IPS-18a (cell line): ENCODE results near the gene KTN1.

Experiments
- H3K27ac ChIP-seq: one replicate; pipeline ENCODE4 v1.5.1; 2013; ENCODE audit warnings: low read length
- H3K27me3 ChIP-seq: one replicate; pipeline ENCODE4 v1.6.1; 2013; ENCODE audit warnings: mild to moderate bottlenecking, low read length; ENCODE audit not compliant: control insufficient read depth, insufficient read depth
- H3K36me3 ChIP-seq: one replicate; pipeline ENCODE4 v1.6.1; 2013; ENCODE audit warnings: low read depth, low read length; ENCODE audit not compliant: control insufficient read depth
- H3K4me1 ChIP-seq: one replicate; pipeline ENCODE4 v1.6.1; 2013; ENCODE audit warnings: low read depth, low read length; ENCODE audit not compliant: control insufficient read depth
- H3K4me3 ChIP-seq: one replicate; pipeline ENCODE4 v1.5.1; 2013; ENCODE audit warnings: low read length
- H3K9ac ChIP-seq: one replicate; pipeline ENCODE4 v1.6.1; 2013; ENCODE audit warnings: mild to moderate bottlenecking, low read length, moderate library complexity
- H3K9me3 ChIP-seq: one replicate; pipeline ENCODE4 v1.6.1; 2013; ENCODE audit warnings: low read depth, low read length; ENCODE audit not compliant: control insufficient read depth

KTN1 gene

GRCh38 chr14:55620277-55620676, 40.3 kb downstream of the KTN1 start:
- Histone ChIP-seq H3K4me3 (no peak overlapping the region), H3K36me3 (peaks cover 58% of the 10 kb centered on the region)

GRCh38 chr14:55620981-55621380, 41.0 kb downstream of the KTN1 start:
- Histone ChIP-seq H3K27me3 (no peaks in the 10 kb centered on the region), H3K4me3 (no peak overlapping the region), H3K4me1 (no peaks in the 10 kb centered on the region), H3K9me3 (peaks cover 11% of the 10 kb centered on the region), H3K36me3 (peaks cover 57% of the 10 kb centered on the region), H3K9ac (no peak overlapping the region), H3K27ac (no peak overlapping the region)

More at GRCh38 chr14:55620277-55620676, 40.3 kb downstream of the KTN1 start:
- peaks cover 11% of the 10 kb centered on the region for H3K9me3 ChIP-seq
- no peak overlapping the region for H3K9ac ChIP-seq
- no peaks in the 10 kb centered on the region for H3K4me1 ChIP-seq
- H3K27ac ChIP-seq = no peak overlapping the region
- H3K27me3 ChIP-seq = no peaks in the 10 kb centered on the region

- peaks cover 11% of the 10 kb centered on the region for H3K9me3 ChIP-seq
- no peaks in the 10 kb centered on the region for H3K4me1 ChIP-seq
- H3K36me3 ChIP-seq = peaks cover 53% of the 10 kb centered on the region
- H3K27me3 ChIP-seq = no peaks in the 10 kb centered on the region
- H3K9ac ChIP-seq = no peak overlapping the region
- H3K27ac ChIP-seq = no peak overlapping the region
- no peak overlapping the region for H3K4me3 ChIP-seq
These were observed 41.4 kb downstream of the KTN1 start for GRCh38 chr14:55621391-55621790.

- Histone ChIP-seq H3K4me3 (no peak overlapping the region), H3K27ac (no peak overlapping the region), H3K9ac (no peak overlapping the region), H3K4me1 (no peaks in the 10 kb centered on the region), H3K27me3 (no peaks in the 10 kb centered on the region), H3K36me3 (peaks cover 38% of the 10 kb centered on the region), H3K9me3 (peaks cover 1% of the 10 kb centered on the region)
These were observed 44.9 kb downstream of the KTN1 start for GRCh38 chr14:55624913-55625312.

- no peaks in the 10 kb centered on the region for H3K27me3 ChIP-seq
- H3K36me3 ChIP-seq = peaks cover 38% of the 10 kb centered on the region
- H3K9ac ChIP-seq = no peak overlapping the region
- H3K27ac ChIP-seq = no peak overlapping the region
- no peaks in the 10 kb centered on the region for H3K9me3 ChIP-seq
- no peaks in the 10 kb centered on the region for H3K4me1 ChIP-seq
- no peak overlapping the region for H3K4me3 ChIP-seq
These were observed 45.5 kb downstream of the KTN1 start for GRCh38 chr14:55625481-55625880.

GRCh38 chr14:55626131-55626530, 46.1 kb downstream of the KTN1 start:
- no peak overlapping the region for H3K4me3 ChIP-seq
- no peak overlapping the region for H3K9ac ChIP-seq
- no peaks in the 10 kb centered on the region for H3K4me1 ChIP-seq
- no peak overlapping the region for H3K27ac ChIP-seq
- no peaks in the 10 kb centered on the region for H3K27me3 ChIP-seq
- no peaks in the 10 kb centered on the region for H3K9me3 ChIP-seq
- H3K36me3 ChIP-seq = peaks cover 38% of the 10 kb centered on the region

- Histone ChIP-seq H3K36me3 (peaks cover 35% of the 10 kb centered on the region), H3K27ac (no peak overlapping the region), H3K27me3 (no peaks in the 10 kb centered on the region), H3K9ac (no peak overlapping the region), H3K4me3 (no peak overlapping the region), H3K9me3 (no peaks in the 10 kb centered on the region), H3K4me1 (no peaks in the 10 kb centered on the region)
These were observed 48.4 kb downstream of the KTN1 start for GRCh38 chr14:55628426-55628825.

GRCh38 chr14:55638665-55639064, 58.7 kb downstream of the KTN1 start:
- Histone ChIP-seq H3K27me3 (no peaks in the 10 kb centered on the region), H3K36me3 (peaks cover 79% of the 10 kb centered on the region), H3K27ac (no peak overlapping the region), H3K4me3 (no peak overlapping the region), H3K9ac (no peak overlapping the region), H3K4me1 (peaks cover 12% of the 10 kb centered on the region), H3K9me3 (no peaks in the 10 kb centered on the region)

GRCh38 chr14:55641290-55641689, 61.3 kb downstream of the KTN1 start:
- no peaks in the 10 kb centered on the region for H3K27me3 ChIP-seq
- no peaks in the 10 kb centered on the region for H3K9me3 ChIP-seq
- peaks cover 12% of the 10 kb centered on the region for H3K4me1 ChIP-seq
- H3K27ac ChIP-seq = no peak overlapping the region
- H3K36me3 ChIP-seq = peaks cover 65% of the 10 kb centered on the region
- no peak overlapping the region for H3K4me3 ChIP-seq
- H3K9ac ChIP-seq = no peak overlapping the region

GRCh38 chr14:55641954-55642353, 61.9 kb downstream of the KTN1 start:
- Histone ChIP-seq H3K9me3 (no peaks in the 10 kb centered on the region), H3K9ac (no peak overlapping the region), H3K36me3 (peaks cover 60% of the 10 kb centered on the region), H3K4me3 (peak overlapping the region; percentile 5), H3K27ac (no peak overlapping the region), H3K4me1 (peaks cover 12% of the 10 kb centered on the region), H3K27me3 (no peaks in the 10 kb centered on the region)

- Histone ChIP-seq H3K9ac (no peak overlapping the region), H3K4me3 (no peak overlapping the region), H3K27ac (no peak overlapping the region), H3K9me3 (no peaks in the 10 kb centered on the region), H3K36me3 (peaks cover 53% of the 10 kb centered on the region), H3K27me3 (no peaks in the 10 kb centered on the region), H3K4me1 (peaks cover 12% of the 10 kb centered on the region)
These were observed 65.1 kb downstream of the KTN1 start for GRCh38 chr14:55645145-55645544.

GRCh38 chr14:55645845-55646832, 66.1 kb downstream of the KTN1 start:
- Histone ChIP-seq H3K4me1 (peaks cover 9% of the 10 kb centered on the region), H3K9ac (no peak overlapping the region), H3K27me3 (no peaks in the 10 kb centered on the region), H3K36me3 (peaks cover 51% of the 10 kb centered on the region), H3K4me3 (no peak overlapping the region), H3K27ac (no peak overlapping the region), H3K9me3 (no peaks in the 10 kb centered on the region)
